Mammary epithelial cell (primary cell): Measurements from ENCODE around the gene HTR4.

Experiments used
- EZH2 ChIP-seq: IDR thresholded peaks from 2 replicates; pipeline ENCODE4 v1.6.1; 2012; ENCODE audit warnings: low read length, inconsistent platforms, borderline replicate concordance
- TF ChIP-seq, protein P1 (sequence below), 2 donors: IDR thresholded peaks in 1 of 2; conservative IDR thresholded peaks in 1 of 2; 2 replicates each; pipeline ENCODE4 v1.5.1; 2011 to 2012; ENCODE audit warnings: inconsistent platforms in 2 of 2, low read length in 2 of 2, mild to moderate bottlenecking in 2 of 2, control low read depth in 1 of 2, low read depth in 1 of 2; ENCODE audit not compliant: insufficient read depth in 1 of 2; ENCODE audit errors: extremely low read depth in 1 of 2

DNA sequence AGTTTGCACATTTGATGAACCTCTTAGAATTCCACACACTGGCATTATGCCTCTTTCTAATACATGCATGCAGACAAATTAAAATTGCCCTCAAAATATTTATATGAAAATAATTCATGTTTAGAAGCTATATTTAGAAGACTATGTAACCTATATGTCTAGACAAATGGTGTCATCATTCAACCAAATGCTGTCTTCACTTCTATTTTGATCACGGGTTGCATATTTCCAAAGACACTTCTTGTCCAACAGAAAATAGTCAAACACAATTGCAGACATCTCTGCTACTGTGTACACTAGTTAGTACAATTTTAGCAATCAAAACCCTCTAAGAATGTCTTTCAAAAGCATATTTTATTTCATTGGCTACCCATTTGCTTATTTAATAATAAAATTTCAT, 156.6 kb downstream of the HTR4 start:
- TF ChIP-seq, protein P1, sequence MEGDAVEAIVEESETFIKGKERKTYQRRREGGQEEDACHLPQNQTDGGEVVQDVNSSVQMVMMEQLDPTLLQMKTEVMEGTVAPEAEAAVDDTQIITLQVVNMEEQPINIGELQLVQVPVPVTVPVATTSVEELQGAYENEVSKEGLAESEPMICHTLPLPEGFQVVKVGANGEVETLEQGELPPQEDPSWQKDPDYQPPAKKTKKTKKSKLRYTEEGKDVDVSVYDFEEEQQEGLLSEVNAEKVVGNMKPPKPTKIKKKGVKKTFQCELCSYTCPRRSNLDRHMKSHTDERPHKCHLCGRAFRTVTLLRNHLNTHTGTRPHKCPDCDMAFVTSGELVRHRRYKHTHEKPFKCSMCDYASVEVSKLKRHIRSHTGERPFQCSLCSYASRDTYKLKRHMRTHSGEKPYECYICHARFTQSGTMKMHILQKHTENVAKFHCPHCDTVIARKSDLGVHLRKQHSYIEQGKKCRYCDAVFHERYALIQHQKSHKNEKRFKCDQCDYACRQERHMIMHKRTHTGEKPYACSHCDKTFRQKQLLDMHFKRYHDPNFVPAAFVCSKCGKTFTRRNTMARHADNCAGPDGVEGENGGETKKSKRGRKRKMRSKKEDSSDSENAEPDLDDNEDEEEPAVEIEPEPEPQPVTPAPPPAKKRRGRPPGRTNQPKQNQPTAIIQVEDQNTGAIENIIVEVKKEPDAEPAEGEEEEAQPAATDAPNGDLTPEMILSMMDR (conservative IDR thresholded peaks at IDR 0.05 in 1 of 2, IDR thresholded peaks at IDR 0.05 in 1 of 2; ENCODE audit: extremely low read depth in 1 of 2, insufficient read depth in 1 of 2, low read depth in 1 of 2, low read length in 2 of 2): no peak
- no peak for TF ChIP-seq EZH2
